ENCODE data around the gene MAP3K19.
"Not testable (repeated sequence)": the region's sequence is repeated elsewhere in the genome, so short reads cannot be mapped to it uniquely, and the experiment has no call there.

The MAP3K19 gene

GRCh38 chr2:134982603-134983002 lies 64.6 kb downstream of the MAP3K19 start:
- no peak for DNase-seq

DNA sequence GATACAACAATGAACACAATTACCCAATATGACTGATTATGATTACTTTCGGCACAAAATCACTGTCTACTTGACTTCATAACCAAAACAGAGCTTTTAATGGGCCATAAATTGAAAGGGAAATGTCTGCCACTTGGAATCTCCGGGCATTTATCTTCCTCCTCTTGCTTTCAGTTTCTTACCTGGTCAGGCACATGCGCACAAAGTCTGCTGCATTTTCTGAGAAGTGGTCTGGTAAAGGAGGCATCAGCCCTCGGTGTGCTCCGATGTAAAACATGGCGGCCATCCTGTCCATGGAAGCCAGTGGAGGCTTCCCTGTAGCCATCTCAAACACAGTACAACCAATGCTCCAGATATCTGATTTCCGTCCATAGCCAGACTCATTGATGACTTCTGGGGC lies 66.6 kb downstream of the MAP3K19 start:
- DNase-seq: no peak

DNA sequence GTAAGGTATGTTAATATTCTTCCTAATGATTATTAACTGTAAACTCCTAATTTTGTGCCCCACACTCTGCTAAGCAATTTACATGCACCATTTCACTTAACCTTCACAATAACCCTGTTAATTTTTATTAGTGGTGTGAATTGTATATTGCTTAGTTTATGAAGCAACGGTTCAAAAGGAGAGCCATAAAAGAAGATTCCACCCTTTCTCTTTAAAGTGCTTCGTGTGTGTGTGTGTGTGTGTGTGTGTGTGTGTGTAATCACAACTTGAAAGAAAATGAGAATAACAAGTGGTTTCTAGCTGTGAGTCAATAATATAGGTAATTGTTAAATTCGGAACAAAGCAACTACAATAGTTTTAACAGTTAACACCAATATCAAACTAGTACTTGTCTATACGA lies 68.0 kb downstream of the MAP3K19 start:
- DNase-seq: no peak

DNA sequence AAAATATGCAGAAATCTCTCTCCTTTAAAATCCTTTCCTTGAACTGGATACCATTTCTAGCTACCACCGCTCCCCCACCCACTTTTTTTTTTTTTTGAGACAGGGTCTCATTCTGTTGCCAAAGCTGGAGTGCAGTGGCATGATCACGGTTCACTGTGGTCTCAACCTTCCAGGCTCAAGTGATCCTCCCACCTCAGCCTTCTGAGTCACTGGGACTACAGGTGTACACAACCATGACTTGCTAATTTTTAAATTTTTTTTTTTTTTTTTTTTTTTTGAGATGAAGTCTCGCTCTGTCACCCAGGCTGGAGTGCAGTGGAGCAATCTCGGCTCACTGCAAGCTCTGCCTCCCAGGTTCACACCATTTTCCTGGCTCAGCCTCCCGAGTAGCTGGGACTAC lies 70.1 kb downstream of the MAP3K19 start:
- not testable (repeated sequence) for DNase-seq

DNA sequence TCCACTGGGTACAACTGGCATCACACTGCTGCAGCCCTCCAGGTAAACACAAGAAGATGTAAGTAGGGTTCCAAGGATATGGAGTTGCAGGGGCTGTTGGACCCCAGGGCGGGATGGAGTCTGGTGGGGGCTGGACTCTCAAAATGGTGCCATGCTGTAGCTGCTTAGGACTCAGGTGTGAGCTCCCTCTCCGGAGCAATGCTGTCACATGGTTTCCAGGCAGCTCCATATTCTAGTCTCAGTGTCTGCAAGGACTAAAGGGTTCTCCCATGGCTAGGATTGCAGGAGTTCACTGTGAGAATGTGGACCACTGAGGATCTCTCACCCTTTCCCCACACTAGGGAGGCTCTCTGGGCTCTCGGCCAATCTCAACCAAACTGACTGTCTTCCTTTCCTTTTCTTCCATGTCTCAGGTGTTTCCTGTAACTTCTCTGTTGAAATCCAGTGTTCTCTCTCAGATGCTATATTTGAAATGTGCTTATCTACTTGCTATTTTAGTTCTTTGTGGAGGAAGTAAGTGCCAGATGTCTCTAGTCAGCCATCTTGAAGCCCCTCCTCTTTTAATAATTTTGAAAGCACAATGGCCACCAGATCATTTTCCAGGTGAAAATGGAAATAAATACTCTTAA lies 71.1 kb downstream of the MAP3K19 start:
- DNase-seq: no peak

GRCh38 chr2:134975281-134976009 lies 71.8 kb downstream of the MAP3K19 start:
- DNase-seq: no peak

DNA sequence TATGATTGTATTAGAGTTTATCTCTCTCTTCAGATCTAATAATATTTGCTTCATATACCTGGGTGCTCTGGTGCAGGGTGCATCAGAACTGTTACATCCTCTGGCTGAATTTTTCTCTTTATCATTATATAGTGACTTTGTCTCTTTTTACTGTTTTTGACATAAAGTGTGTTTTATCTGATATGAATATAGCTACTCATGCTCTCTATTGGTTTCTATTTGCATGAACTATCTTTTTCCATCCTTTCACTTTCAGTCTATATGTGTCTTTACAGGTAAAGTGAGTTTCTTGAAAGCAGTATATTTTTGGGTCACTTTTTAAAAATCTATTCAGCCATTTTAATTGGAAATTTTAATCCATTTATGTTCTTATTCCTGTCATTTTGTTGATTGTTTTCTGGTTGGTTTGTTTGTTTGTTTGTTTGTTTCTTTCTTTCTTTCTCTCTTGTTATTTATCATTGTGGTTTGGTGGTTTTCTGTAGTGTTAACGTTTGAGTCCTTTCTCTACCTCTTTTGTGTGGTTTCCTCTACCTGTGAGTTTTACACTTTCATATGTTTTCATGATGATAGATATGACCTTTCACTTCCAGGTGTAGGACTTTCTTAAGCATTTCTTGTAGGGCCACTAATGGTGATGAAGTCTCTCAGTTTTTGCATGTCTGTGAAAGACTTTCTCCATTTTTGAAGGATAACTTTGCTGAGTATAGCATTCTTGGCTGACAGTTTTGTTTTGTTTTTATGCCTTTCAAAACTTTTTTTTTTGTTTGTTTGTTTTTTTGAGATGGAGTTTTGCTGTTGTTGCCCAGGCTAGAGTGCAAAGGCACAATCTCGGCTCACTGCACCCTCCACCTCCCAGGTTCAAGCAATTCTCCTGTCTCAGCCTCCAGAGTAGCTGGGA lies 73.8 kb downstream of the MAP3K19 start:
- DNase-seq: no peak

GRCh38 chr2:134967166-134967565 lies 80.1 kb downstream of the MAP3K19 start:
- DNase-seq: not testable (repeated sequence)

DNA sequence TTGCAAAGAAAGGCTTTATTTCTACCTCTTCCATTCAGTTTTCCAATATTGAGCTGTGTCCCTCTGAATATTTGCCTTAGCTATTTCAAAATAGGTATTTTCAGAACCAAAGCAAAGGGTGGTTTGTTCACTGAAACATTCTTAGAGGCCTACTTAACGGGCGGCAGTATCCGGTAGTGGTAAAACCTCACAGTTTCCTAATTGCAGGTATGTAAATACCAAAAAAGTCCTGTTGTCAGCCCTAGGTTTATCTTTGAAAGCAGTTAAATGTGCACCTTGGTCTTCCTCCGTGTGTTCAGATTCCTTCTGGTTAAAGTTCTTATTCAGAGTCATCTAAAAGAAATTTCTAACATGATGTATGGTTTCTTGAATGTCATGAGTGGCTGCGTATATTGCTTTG lies 89.8 kb downstream of the MAP3K19 start:
- no peak for DNase-seq

DNA sequence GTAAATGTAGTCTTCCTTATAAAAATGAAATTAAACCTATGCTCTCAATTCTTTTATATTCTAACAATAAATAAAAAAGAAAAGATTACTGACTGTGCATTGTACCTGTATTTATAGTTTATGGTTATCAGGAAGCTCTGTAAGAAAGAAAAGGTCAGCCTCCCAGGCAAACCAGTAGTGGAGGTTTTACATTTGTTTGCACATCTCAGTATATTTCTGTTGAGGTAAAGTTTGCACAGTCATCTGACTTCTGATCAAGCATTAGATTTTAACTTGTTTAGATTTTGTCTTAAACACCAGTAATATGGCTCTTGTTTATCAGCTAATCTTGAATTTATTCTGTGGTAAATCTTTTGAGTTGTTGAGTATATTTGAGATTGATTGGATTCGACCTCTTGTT lies 91.5 kb downstream of the MAP3K19 start:
- DNase-seq: no peak

DNA sequence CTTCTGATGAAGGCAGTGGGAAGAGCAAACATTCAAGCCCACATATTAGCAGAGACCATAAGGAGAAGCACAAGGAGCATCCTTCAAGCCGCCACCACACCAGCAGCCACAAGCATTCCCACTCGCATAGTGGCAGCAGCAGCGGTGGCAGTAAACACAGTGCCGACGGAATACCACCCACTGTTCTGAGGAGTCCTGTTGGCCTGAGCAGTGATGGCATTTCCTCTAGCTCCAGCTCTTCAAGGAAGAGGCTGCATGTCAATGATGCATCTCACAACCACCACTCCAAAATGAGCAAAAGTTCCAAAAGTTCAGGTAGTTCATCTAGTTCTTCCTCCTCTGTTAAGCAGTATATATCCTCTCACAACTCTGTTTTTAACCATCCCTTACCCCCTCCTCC lies 93.2 kb downstream of the MAP3K19 start:
- DNase-seq: no peak

- peak; percentile 5 for DNase-seq
Observed at GRCh38 chr2:134952608-134953007, 94.6 kb downstream of the MAP3K19 start.

- no peak for DNase-seq
Observed at GRCh38 chr2:134950886-134951285, 96.4 kb downstream of the MAP3K19 start.

DNA sequence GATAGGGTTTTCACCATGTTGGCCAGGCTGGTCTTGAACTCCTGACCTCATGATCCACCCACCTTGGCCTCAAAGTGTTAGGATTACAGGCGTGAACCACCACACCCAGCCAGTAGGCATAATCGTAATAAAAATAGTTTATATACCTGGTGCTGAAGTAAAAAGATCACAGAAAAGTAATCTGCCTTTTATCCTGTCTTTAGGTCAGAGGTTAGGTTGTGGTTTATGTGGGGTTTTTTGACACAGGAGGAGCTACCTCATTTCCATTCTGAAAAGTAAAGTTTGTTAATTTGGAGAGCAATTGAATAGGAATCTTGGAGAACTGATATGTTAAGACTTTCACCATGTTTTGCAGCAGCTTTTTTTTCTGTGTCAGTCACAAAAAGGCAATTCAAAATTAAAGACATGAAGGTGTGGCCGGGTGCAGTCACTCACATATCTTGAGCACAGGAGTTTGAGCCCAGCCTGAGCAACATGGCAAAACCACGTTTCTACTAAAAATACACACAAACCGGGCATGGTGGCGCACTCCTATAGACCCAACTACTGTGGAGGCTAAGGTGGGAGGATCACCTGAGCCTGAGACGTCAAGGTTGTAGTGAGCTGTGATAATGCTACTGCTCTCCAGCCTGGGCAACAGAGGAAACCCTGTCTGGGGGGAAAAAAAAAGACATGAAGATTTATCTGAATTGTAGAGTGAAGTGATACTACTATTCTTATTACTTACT lies 97.1 kb downstream of the MAP3K19 start:
- DNase-seq: no peak

- DNase-seq: no peak
Observed at GRCh38 chr2:134946073-134946472, 101.2 kb downstream of the MAP3K19 start.

DNA sequence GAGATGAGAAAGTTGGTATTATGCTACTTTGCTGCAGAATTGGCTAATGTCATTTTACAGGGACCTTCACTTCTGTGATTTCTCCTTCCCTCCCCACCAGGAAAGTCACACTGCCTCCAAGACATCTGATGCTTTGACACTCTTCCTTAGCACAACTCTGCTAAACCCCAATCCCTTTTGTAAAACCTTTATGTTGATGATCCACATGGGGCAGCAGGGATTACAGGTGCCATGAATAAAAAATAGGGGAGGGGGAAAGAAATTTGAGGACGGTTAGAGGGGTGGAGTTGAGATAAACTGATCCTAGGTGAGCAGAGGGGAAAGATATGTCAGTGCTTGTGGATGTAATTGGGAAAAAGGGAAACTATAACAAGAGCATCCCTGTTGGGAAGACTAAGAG lies 102.3 kb downstream of the MAP3K19 start:
- no peak for DNase-seq

DNA sequence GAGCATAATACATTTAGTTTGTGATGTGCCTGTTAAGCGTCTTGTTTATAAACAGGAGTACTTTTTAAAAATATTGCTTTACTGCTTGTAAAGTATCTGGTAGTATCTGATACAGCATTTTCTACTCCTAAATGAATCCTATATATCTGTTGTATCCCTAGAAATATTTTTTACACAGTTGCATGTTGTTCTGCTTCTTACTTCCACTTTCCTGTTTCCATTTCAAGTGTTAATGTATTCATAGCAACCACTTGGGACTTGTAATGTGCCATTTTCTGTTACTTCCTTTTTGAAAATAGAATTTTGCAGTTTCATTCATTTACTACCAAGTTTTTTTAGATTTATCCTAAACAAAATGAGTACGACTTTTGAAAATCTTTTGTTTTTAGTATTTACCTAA lies 103.7 kb downstream of the MAP3K19 start:
- DNase-seq: no peak

GRCh38 chr2:134936691-134937090 lies 110.6 kb downstream of the MAP3K19 start:
- no peak for DNase-seq

DNA sequence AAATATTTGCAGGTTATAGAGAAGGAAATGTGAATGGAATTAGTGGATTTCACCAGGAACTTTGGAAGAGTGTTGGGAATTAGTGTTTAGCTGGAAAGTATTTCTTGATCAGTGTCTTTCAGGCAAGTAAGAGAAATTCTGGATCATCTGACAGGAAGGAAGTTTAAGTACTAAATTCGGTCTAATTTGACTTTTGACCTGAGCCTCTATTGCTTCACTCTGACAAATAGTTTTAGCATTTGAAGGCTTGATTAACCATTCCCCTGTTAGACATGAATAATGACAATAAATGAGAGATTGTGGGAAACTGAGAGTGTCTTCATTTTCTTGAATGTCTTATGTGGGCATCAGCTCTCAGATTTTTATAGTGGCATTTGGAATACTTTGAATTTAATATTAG lies 112.6 kb downstream of the MAP3K19 start:
- no peak for DNase-seq

DNA sequence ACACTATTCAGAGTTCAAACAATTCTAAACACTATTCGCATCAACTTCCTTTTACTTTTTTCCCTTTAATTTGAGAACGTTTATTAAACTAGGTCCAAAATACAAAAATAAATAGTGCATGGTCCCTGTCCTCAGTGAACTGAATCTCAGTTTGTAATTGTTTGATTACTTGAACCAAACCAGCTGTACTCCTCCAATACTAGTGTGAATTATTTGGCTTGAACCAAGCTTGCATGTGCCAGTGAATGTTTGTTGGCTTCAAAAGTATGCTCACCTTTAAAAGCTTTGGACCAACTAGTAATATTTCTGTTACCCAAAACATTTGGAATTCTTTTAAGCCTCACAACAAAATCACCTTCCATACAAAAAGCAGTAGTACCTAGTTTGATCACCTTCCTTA lies 113.1 kb downstream of the MAP3K19 start:
- DNase-seq: no peak

DNA sequence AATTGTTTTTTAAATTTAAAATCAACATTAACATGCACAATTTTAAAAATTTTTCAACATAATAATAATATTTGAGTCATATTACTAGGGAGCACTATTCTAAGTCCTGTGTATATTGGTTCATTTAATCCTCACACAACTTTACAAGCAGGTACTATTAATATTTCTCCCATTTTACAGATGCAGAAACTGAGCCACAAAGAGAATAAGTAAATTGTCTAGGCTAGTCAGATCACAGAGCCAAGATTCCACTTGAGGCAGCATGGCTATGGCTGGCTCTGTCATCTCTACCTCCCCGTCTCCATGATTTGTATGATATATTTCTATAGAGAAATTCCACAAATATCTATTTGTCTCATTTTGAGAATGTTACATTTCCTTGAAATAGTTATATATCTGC lies 113.5 kb downstream of the MAP3K19 start:
- no peak for DNase-seq

DNA sequence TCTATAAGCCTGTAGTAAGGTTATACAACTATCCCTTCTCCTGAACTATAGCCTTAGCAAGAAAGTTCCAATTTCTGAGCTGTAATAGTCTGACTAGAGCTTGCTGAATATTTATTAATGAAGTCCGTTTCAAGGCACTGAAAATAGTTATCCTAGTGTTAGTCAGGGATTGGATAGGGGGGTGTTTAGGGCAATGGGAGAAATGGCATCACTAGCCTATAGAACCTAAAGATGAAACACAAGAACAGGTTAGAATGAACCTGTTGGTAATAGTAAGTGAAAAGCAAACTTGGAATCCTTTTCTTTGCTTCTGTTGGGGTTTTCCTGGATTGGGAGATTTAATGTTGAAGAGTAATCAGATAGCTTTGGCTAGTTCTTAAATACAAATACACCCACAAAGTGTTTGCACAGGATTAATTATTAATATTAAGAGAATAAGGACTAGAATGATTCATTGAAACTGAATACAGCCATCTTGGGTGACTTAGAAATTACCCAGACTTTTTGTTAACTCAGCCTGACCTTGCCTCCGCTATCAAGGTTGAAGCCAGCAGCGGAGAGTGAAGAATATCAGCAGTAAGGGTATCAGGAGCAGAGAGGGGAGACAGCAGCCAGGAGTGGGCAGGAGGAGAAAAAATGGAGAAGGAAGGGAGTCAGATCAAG lies 114.3 kb downstream of the MAP3K19 start:
- DNase-seq: no peak

DNA sequence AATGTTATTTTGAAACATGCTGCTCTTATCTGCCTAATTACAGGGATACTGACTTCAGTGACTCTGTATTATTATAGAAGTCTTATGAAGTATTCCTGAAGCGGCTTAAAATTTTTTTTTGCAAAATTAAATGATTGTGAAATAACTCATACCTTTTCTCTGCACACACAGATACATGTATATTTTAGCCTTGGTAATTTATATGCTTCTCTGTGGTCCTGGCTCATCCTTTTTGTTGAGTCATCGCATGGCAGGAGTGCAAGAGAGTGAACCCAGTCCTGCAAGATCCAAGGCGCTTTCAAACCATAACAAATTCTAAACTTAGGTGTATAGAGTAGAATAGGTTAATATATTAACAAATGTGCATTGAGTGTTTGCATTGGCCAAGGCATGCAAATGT lies 120.1 kb downstream of the MAP3K19 start:
- peak; percentile 48 for DNase-seq
